GM13976 (cell line): Measurements from ENCODE around the gene RAD18.

ENCODE experiments used
- DNase-seq: peaks from one replicate; pipeline ENCODE4 v3.0.0; 2012; ENCODE audit warnings: low spot score
- CTCF ChIP-seq: IDR thresholded peaks from 2 replicates; pipeline ENCODE4 v1.5.1; 2012; ENCODE audit warnings: borderline replicate concordance, mild to moderate bottlenecking; ENCODE audit not compliant: insufficient read depth; ENCODE audit errors: extremely low read depth, missing control alignments, control extremely low read depth
- in situ Hi-C: fragments of 300-500 bp; cut with MboI; formaldehyde crosslinking; loops from one replicate; pipeline ENCODE4 v1.12.0; 2022; ENCODE audit warnings: low sequenced_read_pairs, mixed read lengths, inconsistent platforms; ENCODE audit not compliant: unreplicated experiment

RAD18 gene

GRCh38 chr3:8963137-8963853 lies at the start of gene RAD18:
RAD18 (minus strand) TSS chr3:8963472; CDS start chr3:8963385, 87 bp downstream.
- TF ChIP-seq CTCF = no peak
- in situ Hi-C loops = no loop called here
- DNase-seq = peak; percentile 91

GRCh38 chr3:9012521-9012920 lies 49.2 kb upstream of the RAD18 start:
- no peak for TF ChIP-seq CTCF
- in situ Hi-C loops = no loop called here
- DNase-seq = no peak

GRCh38 chr3:9009976-9010545 lies 46.8 kb upstream of the RAD18 start:
- in situ Hi-C loops = no loop called here
- TF ChIP-seq CTCF = no peak
- no peak for DNase-seq

DNA sequence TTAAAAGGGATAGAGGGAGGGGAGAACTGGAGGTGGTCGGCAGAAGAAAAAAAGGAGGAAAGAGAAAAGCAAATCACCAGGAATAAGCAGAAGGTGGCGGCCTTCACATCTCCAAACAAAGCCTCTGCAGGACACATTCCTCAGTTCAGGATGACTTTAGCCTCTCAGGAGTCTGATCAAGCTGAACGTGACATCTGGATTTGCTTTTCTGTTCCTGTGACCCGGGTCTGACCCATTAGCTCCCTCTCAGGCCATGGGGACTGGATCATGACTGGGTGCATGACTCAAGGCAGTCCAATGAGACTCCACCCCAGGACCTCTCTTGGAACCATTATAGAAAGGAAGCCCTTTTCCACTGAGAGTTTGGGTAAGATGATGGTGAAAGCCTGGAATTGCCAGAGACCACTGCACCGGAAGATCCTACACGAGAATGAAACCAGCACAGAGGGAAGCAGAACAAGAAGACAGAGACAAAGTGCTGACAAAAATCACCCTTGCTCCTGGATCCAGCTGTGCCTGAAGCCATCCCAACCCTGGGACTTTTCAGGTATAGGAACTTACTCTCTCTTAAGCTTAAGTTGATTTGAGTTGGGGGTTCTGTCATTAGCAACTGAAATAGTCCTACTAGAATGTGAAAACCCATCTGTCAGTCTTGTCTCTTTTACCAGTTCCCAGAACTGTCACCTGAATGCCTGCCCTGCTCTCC lies 45.4 kb upstream of the RAD18 start:
- in situ Hi-C loops = no loop called here
- TF ChIP-seq CTCF = no peak
- no peak for DNase-seq

DNA sequence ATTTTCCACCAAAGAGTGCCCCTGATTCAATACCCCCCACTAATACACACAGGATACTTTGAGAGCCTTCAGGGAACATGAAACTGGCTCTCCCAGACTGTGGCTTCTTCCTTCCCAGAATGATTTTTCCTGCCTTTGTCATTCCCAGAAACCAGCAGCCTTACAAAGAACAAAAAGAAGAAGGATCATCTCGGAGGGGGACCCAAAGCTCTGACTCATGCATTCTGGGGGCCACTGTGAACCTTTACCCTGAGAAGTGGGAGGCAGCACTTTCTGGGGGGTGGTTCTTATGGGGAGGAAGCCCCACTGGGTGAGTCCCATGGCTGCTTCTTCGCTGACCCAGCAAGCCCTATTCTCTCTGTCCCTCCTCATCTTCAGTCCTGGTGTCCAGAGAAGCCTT lies 44.7 kb upstream of the RAD18 start:
- in situ Hi-C loops = no loop called here
- no peak for TF ChIP-seq CTCF
- DNase-seq = no peak

DNA sequence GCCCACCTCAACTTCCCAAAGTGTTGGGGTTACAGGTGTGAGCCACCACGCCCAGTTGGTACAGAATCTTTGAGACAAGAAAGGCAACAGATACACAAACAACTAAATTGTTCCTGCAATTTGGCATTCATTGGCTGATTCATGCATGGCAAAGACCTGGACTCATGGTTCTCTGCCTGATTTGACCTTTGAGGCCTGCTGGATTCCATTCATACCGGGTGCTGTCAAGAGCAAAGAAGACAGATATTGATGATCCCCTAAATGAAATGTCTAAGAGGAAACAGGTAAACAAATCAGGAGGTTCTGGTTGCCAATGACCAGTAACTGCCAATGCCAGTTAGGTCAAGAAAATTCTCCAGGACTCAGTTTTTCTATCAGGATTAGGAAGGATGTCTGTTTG lies 43.9 kb upstream of the RAD18 start:
- in situ Hi-C loops = no loop called here
- no peak for TF ChIP-seq CTCF
- no peak for DNase-seq
